Putamen (tissue), 1 donor: ENCODE data around the gene CKMT1A.
"Not testable (repeated sequence)": the region's sequence is repeated elsewhere in the genome, so short reads cannot be mapped to it uniquely, and the experiment has no call there.

Experiments used
- DNase-seq: peaks from one replicate; pipeline ENCODE4 v3.0.0-alpha.2; 2016; ENCODE audit warnings: low spot score

Gene CKMT1A

DNA sequence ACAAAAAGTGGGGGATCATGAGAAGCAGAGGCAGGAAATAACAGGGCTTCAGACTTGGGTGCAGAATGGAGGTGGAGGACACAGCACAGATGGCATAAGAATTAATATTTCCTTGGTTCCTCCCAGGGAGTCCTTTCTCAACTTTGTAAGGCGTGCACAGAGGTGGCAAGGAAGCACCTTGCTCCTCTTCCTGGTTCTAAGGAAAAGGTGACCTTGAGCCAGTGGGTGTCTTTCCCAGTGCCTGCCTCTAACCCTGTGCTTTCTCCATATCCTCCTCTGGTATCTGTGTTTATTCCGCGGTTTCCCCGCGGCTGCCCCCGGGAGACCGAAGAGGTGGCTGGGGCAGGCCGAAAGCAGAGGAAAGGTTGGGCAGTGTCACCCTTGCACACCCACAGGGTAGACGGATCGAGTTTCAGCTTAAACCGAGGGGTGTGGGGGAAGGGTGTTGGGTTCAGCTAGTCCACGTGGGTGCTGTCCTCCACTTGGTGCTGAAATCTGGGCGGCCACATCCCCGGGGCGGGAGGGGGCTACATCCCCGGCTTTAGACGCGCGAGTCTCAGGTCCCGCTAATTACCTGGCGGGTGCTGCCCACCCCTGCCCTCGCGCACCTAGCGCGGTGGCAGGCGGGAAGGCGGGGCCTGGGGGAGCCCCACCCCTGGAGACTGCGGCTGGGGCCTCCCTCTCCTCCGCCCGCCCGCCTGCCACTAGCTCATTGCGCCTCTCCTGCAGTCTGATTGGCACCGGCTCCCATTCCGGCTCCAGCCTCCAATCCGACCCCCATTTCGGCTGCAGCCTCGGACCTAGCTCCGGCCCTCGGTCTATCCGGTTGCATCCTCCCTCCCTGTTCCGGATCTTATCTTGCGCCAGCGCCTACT is at the start of gene CKMT1A:
CKMT1A (plus strand) TSS at position 712 of the 875 bp plus-strand sequence. CDS start 192 bp downstream, outside the sequence.
- DNase-seq = not testable (repeated sequence)

DNA sequence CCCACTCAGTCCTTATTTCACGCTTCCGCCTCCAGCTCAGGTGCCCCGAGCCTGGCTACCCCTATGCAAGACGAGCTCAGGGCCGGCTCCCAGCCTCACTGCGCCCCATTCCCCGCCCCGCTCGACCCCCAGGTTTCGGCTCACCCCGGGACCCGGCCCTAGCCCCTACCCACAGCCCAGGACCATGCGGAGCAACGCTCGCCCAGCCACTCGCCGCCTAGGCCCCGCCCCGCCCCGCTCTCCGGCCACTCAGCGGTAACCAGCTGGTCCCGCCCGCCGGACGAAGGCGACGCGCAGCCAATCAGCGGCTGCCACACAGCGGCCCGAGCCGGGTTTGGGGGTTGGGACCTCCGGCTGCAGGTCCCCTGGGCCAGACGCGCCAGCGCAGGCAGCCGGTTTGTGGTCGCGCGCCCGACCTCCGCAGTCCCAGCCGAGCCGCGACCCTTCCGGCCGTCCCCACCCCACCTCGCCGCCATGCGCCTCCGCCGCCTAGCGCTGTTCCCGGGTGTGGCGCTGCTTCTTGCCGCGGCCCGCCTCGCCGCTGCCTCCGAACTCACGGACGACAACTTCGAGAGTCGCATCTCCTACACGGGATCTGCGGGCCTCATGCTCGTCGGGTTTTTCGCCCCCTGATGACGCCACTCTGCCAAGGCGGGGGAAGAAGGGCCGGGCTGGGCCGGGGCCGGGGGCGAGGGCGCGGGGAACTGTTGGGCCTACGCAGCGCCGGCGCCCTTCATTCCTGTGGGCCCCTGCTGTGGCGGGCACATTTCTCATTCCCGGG is 44.8 kb upstream of the CKMT1A start, which contains the start of gene CATSPER2:
CATSPER2 (minus strand) TSS at position 196 of the 781 bp plus-strand sequence. CDS start 783 bp downstream, outside the sequence.
- no peak for DNase-seq

DNA sequence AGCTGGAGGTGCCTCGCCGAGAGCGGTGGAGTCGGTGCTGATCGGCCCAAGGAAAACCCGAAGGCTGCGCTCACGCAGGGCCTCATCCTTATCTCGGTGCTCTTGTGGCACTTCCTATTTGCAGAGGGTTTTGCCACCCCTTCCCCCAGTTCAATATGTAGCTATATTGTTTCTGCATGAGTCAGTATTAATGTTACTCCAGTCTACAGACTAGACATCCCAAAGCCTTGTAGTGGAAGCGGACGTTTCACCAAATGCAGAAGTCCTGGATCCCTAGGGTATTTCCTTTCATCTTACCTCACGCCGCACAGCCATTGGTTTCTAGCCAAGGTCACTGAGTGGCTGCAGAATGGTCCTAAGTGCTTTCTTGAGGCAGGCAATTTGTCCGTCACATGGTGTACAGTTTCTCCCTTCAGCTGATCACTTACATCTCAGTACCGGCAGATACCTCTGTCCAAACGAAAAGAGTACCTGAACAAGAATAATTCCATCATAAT is 44.2 kb upstream of the CKMT1A start:
- not testable (repeated sequence) for DNase-seq

DNA sequence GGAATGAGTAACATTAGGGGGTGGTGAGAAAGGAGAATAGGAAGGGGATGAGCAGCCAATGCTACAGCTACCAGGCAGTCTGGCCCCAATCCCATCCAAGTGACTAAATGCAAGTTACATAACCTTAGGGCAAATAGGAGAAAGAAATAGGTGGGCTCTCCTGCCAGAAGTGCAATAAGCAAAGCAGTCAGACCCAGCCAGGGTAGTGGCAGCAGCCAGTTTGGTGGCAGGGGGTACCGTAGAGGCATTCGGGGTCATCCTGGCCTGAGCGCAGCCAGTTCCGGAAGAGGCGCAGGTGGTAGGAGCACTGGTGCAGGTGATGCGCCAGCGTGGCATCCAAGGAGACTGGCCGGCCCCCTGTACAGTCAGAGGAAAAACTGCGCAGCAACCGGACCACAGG is 33.9 kb upstream of the CKMT1A start:
- DNase-seq = not testable (repeated sequence)

DNA sequence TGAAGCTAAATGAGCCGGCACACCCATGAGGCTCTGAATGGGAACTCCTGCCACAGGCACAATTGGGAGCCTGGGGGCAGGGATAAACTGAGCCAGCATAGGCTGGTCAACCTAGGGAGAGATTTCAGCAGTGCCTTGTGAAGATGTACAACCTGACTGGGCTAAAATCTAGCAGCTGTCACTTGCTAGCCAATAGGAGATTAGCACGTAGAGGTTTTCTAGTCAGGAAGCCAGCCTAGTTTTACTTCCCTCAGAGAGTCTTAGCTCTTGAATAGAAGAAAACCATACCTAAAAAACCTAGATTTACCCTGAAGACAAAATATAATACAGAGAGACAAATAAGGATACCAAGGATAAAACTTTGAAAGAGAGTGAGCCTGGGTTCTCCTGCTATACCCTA is 31.4 kb upstream of the CKMT1A start:
- DNase-seq = not testable (repeated sequence)

DNA sequence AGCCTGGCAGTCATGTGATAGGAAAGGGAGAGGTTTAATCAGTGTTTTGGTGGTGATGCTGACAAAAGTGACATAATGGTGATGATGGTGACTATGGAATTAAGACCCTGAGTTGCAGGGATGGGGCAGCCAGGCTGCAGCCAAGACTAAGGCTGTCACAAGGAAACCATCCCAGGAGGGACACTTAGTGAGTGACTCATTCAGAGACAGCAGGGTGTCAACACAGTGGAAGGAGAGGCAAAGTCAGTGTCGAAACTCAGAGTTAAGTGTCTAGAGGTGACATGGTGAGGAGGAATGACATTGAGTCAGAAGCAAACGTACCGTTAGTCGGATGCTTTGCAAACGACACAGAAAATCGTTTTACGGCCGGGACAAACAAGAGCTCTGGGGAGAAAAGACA is 30.3 kb upstream of the CKMT1A start:
- not testable (repeated sequence) for DNase-seq

DNA sequence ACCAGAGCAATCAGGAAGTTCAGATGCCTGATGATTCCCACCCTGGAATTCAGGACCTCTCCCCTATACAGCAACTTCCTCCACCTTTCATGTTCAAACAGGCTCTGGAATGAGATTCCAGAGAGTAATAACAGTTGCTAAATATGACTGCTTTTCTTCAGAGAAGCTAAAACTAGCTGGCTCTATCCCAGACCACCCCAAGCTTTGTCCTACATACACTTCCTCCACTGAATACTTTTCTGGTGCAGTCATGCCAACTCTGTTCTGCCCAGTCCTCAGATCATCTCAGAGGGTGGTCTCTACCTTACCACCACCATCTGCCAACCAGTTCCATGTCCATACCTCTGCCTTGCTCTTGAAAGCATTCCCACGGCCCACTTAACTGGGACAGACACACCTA is 27.5 kb upstream of the CKMT1A start:
- DNase-seq = not testable (repeated sequence)

DNA sequence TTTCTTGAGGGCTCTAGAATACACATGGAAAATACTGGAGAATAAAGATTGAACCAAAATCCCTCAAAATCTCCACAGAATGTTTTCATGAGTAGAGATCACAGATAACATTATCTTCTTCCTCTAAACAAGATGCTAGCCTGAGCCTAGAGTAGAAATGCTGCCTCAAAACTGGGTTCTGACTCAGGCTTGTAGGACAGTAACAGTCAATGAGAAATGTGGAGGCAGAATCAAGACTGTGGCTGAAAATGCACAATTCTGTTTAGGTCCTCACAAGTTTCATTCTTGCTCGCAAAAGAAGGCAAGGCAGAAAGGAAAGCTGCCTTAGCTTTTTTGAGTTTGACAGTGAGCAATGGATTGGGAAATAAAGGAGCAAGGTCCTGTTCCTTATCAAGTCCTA is 19.5 kb upstream of the CKMT1A start:
- not testable (repeated sequence) for DNase-seq

DNA sequence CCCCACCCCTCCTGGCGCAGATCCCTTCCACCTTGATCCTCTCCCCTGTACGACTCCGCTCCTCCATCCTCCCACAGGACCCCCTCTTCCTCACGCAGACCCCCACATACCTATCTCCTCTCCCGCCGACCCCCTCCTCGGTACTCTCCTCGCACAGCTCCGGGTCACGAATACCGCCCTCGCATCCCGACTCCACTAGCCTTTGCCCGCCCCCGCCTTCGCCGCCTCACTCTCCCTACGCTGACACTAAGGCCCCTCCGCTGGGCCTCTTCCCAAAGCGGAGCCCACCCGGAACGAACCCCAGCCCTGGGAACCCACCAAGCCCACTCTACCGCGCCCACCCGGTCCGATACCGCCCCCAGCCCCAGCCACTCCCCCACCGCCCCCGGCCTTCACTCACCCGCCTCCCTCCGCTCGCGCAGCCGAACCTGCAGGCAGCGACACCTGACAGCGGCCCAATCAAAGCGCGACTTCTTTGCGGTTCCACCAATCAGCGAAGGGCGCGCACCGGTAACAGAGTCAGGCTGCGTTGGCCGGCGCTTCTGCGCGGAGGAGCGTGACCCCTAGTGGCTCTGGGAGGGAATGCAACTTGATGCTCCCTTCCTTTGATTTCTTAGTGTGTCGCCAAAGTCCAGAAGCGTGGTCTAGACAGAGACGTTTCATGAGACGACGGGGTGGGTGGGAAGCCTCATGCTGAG is 3.9 kb upstream of the CKMT1A start:
- DNase-seq = not testable (repeated sequence)

DNA sequence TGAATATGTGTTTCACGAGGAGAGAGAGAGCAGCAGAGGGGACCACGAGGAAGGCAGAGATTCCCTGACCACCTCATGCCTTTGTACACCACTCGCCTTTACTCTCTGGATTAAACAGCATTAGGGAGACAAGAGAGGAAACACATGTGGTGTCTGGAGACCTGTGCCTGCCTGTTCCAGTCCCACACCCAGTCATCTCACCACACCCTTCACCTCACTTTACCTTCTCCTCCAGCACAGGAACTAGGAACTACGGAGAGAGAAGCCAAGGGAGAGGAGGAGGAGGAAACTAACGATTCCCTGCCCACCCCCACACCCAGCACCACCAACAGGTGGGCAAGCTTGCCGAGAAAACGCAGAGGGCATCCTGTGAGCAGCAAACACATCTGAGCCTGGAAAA is 980 bp upstream of the CKMT1A start:
- not testable (repeated sequence) for DNase-seq

DNA sequence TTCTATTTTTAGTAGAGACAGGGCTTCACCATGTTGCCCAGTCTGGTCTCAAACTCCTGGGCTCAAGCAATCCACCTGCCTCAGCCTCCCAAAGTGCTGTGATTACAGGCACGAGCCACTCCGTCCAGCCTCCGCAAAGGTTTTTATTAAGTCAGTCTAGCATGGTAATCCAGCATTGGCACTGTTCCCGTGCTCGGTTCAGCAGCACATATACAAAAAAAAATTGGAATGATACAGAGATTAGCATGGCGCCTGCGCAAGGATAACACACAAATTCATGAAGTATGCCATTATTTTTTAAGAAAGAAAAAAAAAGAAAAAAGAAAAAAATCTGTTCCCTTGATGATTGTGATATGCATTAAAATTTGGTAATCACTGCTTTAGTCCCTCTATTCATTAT is 8.5 kb downstream of the CKMT1A start:
- no peak for DNase-seq

DNA sequence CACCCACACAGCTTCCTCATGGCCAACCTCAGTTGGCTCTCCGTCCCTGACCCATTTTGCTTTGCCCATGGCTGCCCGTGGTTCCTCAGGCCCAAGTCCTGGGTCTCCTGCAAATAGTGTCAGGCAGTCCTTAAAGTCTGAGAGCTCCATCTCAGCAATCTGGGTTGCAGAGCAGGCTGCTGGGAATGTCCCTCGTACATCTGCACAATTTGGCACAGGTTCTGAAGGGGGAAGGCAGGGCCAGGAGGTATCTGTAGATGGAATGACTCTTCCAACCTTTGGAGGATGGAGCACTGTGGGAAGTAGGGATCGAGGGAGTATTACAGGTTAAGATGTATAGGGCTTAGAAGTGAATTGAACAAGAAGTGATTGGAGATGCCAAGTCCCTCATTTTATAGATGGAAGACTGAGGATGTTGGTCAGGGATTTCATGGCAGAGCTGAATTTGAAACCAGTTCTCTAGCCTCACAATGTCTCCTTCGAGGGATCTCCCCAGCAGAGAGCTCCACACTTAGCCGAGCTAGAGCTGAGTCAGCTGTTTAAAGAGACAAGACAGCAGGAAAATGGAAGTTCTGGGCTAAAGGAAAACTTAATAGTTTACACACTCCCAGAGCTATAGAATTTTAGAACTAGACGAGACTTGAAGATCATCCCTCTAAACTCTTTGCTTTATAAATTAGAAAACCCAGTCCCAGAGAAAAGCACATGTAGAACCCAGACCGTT is 9.2 kb downstream of the CKMT1A start:
- DNase-seq = no peak

DNA sequence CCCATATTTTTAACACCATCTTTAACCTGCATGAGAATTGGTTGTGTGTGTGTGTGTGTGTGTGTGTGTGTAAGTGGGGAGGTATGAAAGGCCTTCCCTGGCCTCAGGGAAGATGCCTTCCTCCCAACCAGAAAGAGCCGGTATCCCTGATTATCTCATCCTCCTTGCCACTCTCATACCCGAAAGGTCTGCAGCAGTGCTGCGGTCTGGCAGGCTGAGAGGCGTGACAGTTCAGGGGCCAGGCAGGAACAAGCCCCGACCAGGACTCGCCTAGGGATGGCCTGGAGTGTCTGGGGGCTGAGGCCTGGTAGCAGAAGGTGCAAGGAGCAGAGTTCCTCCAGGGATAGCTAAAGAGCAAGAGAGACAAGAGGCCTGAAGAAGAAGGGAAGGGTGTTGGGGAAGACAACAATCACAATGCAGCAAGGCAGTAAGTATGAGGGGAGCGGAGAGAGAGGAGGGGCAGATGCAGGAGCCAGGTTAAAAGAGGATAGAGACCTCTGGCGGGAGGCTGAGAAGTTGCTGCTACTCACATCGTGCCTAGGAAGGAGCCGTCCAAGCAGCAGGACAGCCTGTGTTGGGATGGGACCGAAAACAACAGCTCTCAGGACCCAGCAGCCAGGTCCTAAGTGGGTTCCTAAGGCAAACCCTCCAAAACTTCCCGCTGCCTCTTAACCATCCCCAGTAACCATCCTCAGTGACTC is 16.9 kb downstream of the CKMT1A start:
- DNase-seq = not testable (repeated sequence)

DNA sequence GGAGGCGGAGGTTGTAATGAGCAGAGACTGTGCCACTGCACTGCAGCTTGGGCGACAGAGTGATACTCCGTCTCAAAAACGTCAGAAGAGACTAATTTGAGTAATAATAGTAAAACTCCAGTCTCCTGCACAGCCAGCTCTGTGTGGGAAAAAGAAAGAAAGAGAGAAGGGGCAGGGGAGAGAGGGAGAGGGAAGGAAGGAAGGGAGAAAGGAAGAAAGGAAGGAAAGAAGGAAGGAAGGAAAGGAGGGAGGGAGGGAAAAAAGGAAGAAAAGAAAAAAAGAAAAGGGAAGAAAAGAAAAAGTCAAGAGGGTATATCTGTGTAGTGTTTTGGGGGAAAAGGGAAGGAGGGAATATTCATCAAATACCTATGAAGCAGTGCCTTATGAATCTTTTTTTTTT is 29.5 kb downstream of the CKMT1A start:
- no peak for DNase-seq

DNA sequence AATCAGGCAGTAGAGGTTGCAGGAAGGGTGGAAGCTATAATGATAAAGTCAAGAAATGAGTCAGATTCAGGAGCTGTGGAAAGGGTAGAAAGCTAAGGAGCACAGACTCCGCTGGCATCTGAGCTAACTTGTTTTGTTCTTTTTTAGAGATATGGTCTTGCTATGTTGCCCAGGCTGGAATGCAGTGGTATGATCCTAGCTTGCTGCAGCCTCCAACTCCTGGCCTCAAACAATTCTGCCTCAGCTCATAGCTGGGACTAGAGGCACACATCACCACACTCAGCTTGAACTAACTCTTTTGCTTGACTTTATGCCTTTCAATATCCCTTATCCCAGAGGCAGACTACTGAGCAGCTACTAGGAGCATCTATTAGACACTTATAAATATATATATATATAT is 32.6 kb downstream of the CKMT1A start:
- DNase-seq = not testable (repeated sequence)

DNA sequence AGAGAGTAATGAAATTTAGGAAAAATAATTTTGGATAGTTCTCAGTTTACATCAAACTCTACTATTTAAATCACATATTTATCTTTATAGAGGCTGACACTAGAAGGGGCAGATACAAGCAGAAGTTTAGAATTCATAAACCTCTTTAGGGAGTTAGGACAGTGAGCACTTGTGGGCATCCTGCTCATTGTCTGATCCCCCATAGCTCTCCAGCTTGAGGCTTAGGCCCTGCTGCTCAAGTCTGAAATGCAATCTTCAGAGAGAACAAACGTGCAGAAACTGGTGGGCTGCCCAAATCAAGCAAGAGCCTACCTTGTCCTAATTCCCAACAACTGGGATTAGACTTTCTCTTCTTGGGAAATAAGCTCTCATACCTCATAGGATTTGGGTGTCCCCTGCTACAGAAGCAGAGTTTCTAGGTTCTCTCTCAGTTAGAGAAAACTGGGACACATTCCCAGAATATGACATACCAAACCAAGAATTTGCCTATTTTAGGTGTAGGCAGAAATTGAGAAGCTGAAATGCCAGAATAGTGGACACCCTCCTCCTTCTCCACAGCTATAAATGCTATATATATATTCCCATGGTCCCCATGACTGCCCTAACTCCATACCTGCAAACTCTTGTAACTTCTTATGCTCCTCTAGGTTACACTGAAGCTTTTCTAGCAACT is 34.5 kb downstream of the CKMT1A start:
- DNase-seq = not testable (repeated sequence)

DNA sequence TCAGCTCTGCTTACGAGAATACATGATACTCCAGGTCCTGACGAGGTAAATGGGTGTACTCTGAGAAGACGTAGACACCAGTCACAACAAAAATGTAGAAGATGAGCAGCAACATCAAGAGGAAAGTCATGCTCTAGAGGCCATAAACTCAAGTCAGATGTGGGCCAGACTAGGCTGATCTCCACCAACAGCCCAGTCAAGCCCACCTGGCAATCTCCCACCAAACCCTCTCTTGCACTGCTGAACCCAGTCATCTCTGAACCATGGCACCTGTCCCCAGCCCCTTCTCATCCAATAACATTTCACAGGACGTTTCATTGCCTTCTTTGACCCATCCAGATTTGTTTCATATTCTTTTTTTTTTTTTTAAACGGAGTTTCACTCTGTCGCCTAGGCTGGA is 41.8 kb downstream of the CKMT1A start:
- DNase-seq = no peak

DNA sequence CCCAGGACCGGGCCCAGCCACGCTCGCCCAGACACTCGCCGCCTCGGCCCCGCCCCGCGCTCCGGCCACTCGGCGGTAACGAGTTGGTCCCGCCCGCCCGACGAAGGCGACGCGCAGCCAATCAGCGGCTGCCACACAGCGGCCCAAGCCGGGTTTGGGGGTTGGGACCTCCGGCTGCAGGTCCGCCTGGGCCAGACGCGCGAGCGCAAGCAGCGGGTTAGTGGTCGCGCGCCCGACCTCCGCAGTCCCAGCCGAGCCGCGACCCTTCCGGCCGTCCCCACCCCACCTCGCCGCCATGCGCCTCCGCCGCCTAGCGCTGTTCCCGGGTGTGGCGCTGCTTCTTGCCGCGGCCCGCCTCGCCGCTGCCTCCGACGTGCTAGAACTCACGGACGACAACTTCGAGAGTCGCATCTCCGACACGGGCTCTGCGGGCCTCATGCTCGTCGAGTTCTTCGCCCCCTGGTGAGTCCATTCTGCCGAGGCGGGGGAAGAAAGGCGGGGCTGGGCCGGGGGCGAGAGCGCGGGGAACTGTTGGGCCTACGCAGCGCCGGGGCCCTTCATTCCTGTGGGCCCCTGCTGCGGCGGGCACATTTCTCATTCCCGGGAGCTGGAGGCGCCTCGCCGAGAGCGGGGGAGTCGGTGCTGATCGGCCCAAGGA is 52.7 kb downstream of the CKMT1A start, which contains the start of gene PDIA3:
PDIA3 (plus strand) TSS at position 194 of the 658 bp plus-strand sequence; CDS start at position 296, 102 bp downstream.
- peak; percentile 90 for DNase-seq

DNA sequence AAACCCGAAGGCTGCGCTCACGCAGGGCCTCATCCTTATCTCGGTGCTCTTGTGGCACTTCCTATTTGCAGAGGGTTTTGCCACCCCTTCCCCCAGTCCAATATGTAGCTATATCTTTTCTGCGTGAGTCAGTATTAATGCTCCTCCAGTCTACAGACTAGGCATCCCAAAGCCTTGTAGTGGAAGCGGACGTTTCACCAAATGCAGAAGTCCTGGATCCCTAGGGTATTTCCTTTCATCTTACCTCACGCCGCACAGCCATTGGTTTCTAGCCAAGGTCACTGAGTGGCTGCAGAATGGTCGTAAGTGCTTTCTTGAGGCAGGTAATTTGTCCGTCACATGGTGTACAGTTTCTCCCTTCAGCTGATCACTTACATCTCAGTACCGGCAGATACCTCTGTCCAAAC is 53.2 kb downstream of the CKMT1A start:
- not testable (repeated sequence) for DNase-seq
